Stimulated activated CD8-positive, alpha-beta memory T cell treated with anti-CD3 and anti-CD28 coated beads, Interleukin-4, amount 100 ng/mL, for 24 hours (primary cell): Measurements from ENCODE around the gene WNT7A.

Source experiments
- DNase-seq: peaks from one replicate; pipeline ENCODE4 v3.0.0-alpha.2; 2020; ENCODE audit warnings: low read depth

WNT7A gene

DNA sequence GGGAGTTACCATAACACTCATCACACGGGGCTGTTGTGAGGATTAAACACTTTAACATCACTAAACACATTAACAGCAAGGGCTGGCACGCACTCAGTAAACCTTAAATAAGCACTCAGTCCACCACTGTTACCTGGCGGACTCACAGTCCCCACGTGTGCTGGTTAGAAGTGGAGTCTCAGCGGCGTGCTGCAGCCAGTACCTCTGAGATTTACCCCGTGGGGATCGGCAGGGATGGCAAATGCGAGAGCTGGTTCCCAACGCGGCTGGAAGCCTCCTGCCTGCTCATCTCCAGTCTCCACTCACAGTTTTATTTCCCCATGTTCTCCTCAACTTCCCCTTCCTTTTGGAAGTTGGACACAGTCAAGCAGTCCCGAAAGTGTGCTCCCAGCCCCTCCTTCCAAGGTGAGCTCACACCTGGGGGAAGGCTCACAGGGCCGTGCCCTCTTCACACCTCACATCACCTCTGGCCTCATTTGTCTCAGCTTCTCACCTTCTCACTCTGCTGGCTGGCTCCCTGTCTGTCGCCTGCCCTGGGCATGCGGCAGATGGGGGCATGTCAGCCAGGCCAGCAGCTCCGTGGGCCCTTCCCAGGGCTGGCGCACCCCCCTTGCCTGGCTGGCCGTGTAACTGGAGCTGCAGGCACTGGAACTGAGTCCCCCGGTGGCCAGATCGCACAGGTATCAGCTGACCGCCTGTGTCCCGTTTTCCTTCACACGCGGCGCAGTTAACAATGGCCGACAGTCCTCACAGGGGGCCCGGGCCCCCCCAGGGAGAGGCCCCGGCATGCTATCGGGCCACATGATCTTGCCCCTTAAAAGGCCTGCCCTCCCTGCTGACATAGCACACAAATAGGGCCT, 87.1 kb downstream of the WNT7A start:
- DNase-seq: no peak

- DNase-seq: no peak
These were observed 87.8 kb downstream of the WNT7A start for GRCh38 chr3:13792051-13792490.

GRCh38 chr3:13791198-13792050, 88.4 kb downstream of the WNT7A start:
- DNase-seq: no peak

- no peak for DNase-seq
These were observed 89.3 kb downstream of the WNT7A start for GRCh38 chr3:13790376-13791197.

- DNase-seq: no peak
These were observed 91.1 kb downstream of the WNT7A start for GRCh38 chr3:13788522-13789424.

GRCh38 chr3:13787533-13788132, 92.2 kb downstream of the WNT7A start:
- DNase-seq: no peak

- no peak for DNase-seq
These were observed 93.1 kb downstream of the WNT7A start for GRCh38 chr3:13786811-13787210.

- no peak for DNase-seq
These were observed 93.9 kb downstream of the WNT7A start for GRCh38 chr3:13785853-13786436.

DNA sequence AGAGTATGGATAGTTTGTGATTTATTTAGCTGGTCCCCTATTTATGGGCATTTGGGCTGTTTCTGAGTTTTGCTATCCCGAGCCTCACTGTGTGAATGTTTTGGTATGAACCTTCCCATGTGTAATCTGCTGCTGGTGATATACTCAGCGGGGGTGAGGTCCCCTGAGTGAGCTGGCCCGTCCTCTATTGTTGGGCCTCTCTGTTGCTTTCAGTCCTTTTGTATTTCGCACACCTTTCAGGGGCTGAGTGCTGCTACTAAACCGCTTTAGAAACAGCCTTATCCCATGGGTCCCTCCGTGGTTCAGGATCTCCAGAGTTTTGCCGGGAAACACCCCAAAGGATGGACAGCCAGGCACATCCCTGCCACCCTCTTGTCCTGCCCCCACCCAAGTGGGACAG, 94.5 kb downstream of the WNT7A start:
- DNase-seq: no peak

DNA sequence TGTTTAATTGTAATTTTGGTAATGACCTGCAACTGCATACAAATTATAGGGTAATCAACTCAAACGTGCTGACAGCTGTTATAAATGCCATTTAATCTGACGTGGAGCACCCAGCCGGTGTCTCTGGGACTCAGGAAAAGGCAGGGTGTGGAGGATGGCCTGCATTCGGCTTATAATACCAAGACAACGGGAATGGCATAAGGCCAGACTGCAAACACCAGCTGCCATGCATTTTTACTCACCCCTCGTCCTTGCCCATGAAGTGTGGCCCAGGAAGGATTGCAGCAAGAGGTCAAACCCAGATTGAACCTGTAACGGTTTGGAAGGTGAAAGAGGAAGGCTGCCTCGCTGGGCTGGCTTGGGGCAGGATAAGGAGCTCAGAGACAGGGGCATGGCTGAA, 96.4 kb downstream of the WNT7A start:
- no peak for DNase-seq

DNA sequence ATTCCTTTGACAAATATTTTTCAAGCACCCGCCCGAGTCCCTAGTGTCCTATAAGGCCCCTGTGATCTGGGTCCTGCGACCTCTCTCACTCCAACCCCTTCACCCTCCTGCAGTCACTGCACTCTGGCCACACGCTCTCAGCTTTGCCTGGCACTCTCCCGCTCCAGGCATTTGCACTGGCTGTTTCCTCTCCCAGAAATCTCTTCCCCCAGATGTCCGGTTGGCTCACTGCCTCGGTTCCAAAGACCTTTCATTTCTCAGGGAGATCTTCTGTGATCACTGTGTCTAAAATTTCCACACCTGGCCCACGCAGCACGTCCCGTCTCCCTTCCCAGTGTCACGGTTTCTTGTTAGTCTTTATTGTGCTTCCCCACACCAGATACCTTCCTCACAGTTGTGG, 97.4 kb downstream of the WNT7A start:
- no peak for DNase-seq

- no peak for DNase-seq
These were observed 98.5 kb downstream of the WNT7A start for GRCh38 chr3:13781417-13781816.

DNA sequence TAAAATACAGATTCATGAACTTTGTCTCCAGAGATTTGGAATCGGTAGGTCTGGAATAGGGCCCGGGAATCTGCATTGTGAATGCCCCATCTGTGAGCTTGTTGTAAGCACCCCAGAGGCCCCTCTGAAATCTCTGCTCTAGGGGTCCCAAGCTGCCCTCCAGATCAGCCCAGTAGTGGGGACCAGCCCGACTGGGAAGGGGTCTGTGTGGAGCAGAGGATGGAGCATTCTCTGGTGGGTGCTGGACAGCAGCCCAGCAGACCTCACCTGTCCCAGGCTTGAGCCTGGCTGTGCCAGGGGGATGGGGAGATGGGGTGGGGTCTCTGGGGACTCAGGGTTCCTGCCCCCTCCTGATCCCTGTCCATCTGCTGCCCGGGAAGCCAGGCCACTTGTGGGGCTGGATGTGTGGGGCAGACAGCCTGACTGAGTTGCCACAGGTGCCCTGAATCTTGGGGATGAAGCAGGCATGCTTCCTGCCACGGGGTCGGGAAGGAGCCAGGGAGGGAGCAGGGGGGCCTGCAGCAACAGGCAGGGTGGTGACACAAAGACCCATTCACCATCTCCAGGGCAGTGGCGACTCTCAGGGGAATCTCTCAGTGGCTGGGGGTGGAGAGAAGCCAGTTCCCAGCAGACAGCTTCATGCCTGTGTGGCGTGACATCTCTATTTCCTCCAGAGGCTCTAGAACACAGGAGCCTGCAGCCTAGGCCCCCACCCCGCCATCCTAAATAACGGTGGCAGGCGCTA, 99.3 kb downstream of the WNT7A start:
- DNase-seq: no peak

- DNase-seq: no peak
These were observed 103.4 kb downstream of the WNT7A start for GRCh38 chr3:13776253-13777050.

- no peak for DNase-seq
These were observed 106.8 kb downstream of the WNT7A start for GRCh38 chr3:13772885-13773745.

GRCh38 chr3:13772321-13772745, 107.5 kb downstream of the WNT7A start:
- no peak for DNase-seq

DNA sequence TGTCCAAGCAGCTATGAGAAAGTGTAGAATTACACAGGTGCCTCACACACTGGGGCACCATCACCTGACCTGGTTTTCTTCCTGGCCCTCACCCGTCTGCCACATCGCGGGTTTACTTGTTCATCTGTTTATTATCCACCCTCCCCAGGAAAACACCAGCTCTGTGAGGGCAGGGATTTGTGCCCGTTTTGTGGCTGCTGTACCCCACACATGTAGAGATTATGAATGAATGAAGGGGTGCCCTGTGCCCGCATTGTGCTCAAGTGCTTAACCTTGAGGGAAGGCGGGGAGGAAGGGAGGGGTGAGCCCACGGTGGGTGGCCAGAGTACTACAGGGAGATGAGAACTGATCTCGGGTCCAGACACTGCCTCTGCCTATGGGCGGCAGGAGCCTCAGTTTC, 108.4 kb downstream of the WNT7A start:
- no peak for DNase-seq
